ENCODE data around the gene RRAGD. TPM values are rescaled to one million over a fixed set of nuclear protein-coding genes. Genes with fewer than 3 reads are reported as not detected.
"Not testable (repeated sequence)": the region's sequence is repeated elsewhere in the genome, so short reads cannot be mapped to it uniquely, and the experiment has no call there.

The RRAGD gene
- total RNA-seq, 4 donors from 2014 or later = 0.53 to 5.0 (median 2.9) TPM

GRCh38 chr6:89397884-89398283 is 14.2 kb downstream of the RRAGD start:
- not testable (repeated sequence) for DNase-seq, H3K27ac ChIP-seq

GRCh38 chr6:89393659-89394058 is 18.4 kb downstream of the RRAGD start:
- H3K4me3 ChIP-seq = no peak overlapping the region
- H3K27ac ChIP-seq = no peak overlapping the region
- H3K27me3 ChIP-seq = no peaks in the 10 kb centered on the region
- DNase-seq = no peak
- TF ChIP-seq POLR2A (IDR thresholded peaks at IDR 0.05) (no peak), CTCF (IDR thresholded peaks at IDR 0.05) (no peak)
- no peaks in the 10 kb centered on the region for H3K4me1 ChIP-seq
- H3K9me3 ChIP-seq = no peaks in the 10 kb centered on the region
- no peaks in the 10 kb centered on the region for H3K36me3 ChIP-seq

More at GRCh38 chr6:89397884-89398283, 14.2 kb downstream of the RRAGD start:
- not testable (repeated sequence) for H3K4me1 ChIP-seq, H3K36me3 ChIP-seq, H3K4me3 ChIP-seq, H3K27me3 ChIP-seq, H3K9me3 ChIP-seq
- peak in 1 of 6 experiments; percentile 1 for TF ChIP-seq CTCF (IDR thresholded peaks at IDR 0.05)

- no peak overlapping the region for H3K27ac ChIP-seq
- no peaks in the 10 kb centered on the region for H3K27me3 ChIP-seq
- no peaks in the 10 kb centered on the region for H3K36me3 ChIP-seq
- no peak for DNase-seq
- H3K4me3 ChIP-seq = no peak overlapping the region
- no peaks in the 10 kb centered on the region for H3K9me3 ChIP-seq
- no peaks in the 10 kb centered on the region for H3K4me1 ChIP-seq
- no peak for TF ChIP-seq CTCF (IDR thresholded peaks at IDR 0.05)
- TF ChIP-seq POLR2A (IDR thresholded peaks at IDR 0.05) = no peak
These were observed 19.2 kb downstream of the RRAGD start for GRCh38 chr6:89392823-89393222.

GRCh38 chr6:89388846-89389245 is 23.2 kb downstream of the RRAGD start:
- no peaks in the 10 kb centered on the region for H3K36me3 ChIP-seq
- H3K4me3 ChIP-seq = no peak overlapping the region

GRCh38 chr6:89387516-89388201 is 24.4 kb downstream of the RRAGD start:
- H3K36me3 ChIP-seq = no peaks in the 10 kb centered on the region
- H3K27me3 ChIP-seq = no peaks in the 10 kb centered on the region
- TF ChIP-seq CTCF (IDR thresholded peaks at IDR 0.05) (no peak), POLR2A (IDR thresholded peaks at IDR 0.05) (no peak)
- no peaks in the 10 kb centered on the region for H3K4me1 ChIP-seq
- H3K9me3 ChIP-seq = no peaks in the 10 kb centered on the region
- H3K27ac ChIP-seq = no peak overlapping the region
- no peak overlapping the region for H3K4me3 ChIP-seq
- DNase-seq = no peak

More at GRCh38 chr6:89388846-89389245, 23.2 kb downstream of the RRAGD start:
- no peaks in the 10 kb centered on the region for H3K27me3 ChIP-seq
- H3K9me3 ChIP-seq = no peaks in the 10 kb centered on the region
- H3K4me1 ChIP-seq = no peaks in the 10 kb centered on the region
- H3K27ac ChIP-seq = no peak overlapping the region
- no peak for TF ChIP-seq CTCF (IDR thresholded peaks at IDR 0.05)
- TF ChIP-seq POLR2A (IDR thresholded peaks at IDR 0.05) = no peak
- no peak for DNase-seq

Measured in Peyer's patch (tissue), 4 donors.